ENCODE measurements around the gene F13A1. TPM values are rescaled to one million over a fixed set of nuclear protein-coding genes. Genes with fewer than 3 reads are reported as not detected.

Gene F13A1
- total and polyA plus RNA-seq, 3 experiments from 2014 or later: 0.16 to 0.51 (median 0.42) TPM

DNA sequence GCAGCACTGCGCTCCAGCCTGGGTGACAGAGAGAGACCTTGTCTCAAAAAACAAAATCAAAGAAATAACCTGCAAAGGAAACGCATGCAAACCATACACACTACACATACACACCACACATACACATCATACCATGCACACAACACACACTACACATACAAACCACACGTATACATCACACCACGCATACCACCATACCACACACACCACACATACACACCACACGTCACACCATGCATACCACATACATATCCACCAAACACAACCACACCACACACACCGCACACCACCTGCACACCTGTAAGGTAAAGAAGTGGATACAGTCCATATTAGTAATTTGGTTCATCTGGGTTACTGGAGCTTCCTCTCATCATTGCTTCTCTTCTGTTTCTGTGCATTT lies 32.3 kb upstream of the F13A1 start:
- H3K9me3 ChIP-seq (ENCODE audit: low read length): no peaks in the 10 kb centered on the region
- CTCF ChIA-PET: no interaction called here
- no peaks in the 10 kb centered on the region for H3K4me1 ChIP-seq (ENCODE audit: insufficient read depth, low read length)
- Mint-ChIP-seq H3K36me3 (no peaks in the 10 kb centered on the region), H3K4me3 (no peak overlapping the region), H3K27me3 (peaks cover 7 to 28% of the 10 kb centered on the region in 2 donors), H3K27ac (no peak overlapping the region), H3K9me3 (peaks cover 0 to 2% (median 0%) of the 10 kb centered on the region in 5 donors), H3K4me1 (no peaks in the 10 kb centered on the region)
- POLR2A ChIA-PET: no interaction called here
- H3K36me3 ChIP-seq (ENCODE audit: insufficient read depth, low read length): no peaks in the 10 kb centered on the region
- no peaks in the 10 kb centered on the region for H3K27me3 ChIP-seq (ENCODE audit: insufficient read depth, low read length, poor library complexity, severe bottlenecking)
- DNase-seq: no peak
- no peak overlapping the region for H3K4me3 ChIP-seq (ENCODE audit: low read length)
- no peak overlapping the region for H3K27ac ChIP-seq (ENCODE audit: low read depth, low read length)

DNA sequence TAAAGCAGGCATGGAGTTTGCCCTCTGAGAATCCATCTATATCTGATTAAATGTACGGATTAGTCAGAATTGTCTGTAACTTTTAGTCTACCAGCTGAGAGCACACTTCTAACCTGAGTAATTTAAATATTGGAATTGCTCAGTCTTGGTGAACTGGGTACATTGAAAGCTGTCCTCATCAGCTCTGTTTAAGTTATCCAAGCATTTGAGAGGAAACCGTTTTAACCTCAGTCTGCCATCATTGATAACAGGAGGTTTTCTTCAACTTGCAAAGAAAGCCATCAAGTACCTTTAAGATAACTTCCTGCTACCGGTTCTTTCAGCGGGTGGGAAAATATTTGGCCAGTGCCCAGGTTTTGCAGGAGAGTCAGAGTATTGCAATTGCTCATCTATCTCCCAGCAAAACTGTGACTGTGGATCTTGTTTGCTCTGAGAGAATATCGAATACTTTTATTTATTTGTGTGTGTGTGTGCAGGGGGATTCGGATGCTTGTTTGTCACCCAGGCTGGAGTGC lies 31.1 kb upstream of the F13A1 start:
- Mint-ChIP-seq H3K27me3 (peaks cover 7 to 24% of the 10 kb centered on the region in 2 donors), H3K9me3 (peaks cover 0 to 2% (median 0%) of the 10 kb centered on the region in 5 donors), H3K4me1 (no peaks in the 10 kb centered on the region), H3K27ac (no peak overlapping the region), H3K4me3 (no peak overlapping the region), H3K36me3 (no peaks in the 10 kb centered on the region)
- no peak overlapping the region for H3K27ac ChIP-seq (ENCODE audit: low read depth, low read length)
- H3K36me3 ChIP-seq (ENCODE audit: insufficient read depth, low read length): no peaks in the 10 kb centered on the region
- H3K4me3 ChIP-seq (ENCODE audit: low read length): no peak overlapping the region
- H3K27me3 ChIP-seq (ENCODE audit: insufficient read depth, low read length, poor library complexity, severe bottlenecking): no peaks in the 10 kb centered on the region
- CTCF ChIA-PET: no interaction called here
- no peaks in the 10 kb centered on the region for H3K9me3 ChIP-seq (ENCODE audit: low read length)
- POLR2A ChIA-PET: no interaction called here
- H3K4me1 ChIP-seq (ENCODE audit: insufficient read depth, low read length): no peaks in the 10 kb centered on the region
- no peak for DNase-seq

DNA sequence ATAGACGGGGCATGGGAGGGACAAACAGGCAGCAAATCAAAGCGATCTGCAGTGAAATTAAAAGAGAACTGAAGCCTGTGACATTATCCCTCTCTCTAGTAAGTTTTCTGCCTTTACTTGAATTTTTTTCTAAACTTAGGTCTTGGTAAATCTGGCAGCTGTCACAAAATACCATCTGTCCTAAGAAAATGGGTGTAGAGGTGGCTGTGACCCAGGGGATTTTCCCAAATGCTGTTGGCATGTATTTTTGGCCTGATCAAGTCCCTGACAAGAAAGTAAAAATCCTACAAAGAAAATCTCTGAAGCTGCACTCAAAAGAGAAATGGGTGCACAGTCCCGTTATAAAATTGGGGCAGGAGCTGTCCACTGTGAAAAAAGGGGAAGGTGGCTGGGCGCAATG lies 30.2 kb upstream of the F13A1 start:
- no peaks in the 10 kb centered on the region for H3K4me1 ChIP-seq (ENCODE audit: insufficient read depth, low read length)
- Mint-ChIP-seq H3K27ac (no peak overlapping the region), H3K27me3 (peaks cover 7 to 28% of the 10 kb centered on the region in 2 donors), H3K4me1 (no peaks in the 10 kb centered on the region), H3K9me3 (peaks cover 0 to 2% (median 0%) of the 10 kb centered on the region in 5 donors), H3K36me3 (no peaks in the 10 kb centered on the region), H3K4me3 (no peak overlapping the region)
- H3K27me3 ChIP-seq (ENCODE audit: insufficient read depth, low read length, poor library complexity, severe bottlenecking): no peaks in the 10 kb centered on the region
- H3K36me3 ChIP-seq (ENCODE audit: insufficient read depth, low read length): no peaks in the 10 kb centered on the region
- H3K9me3 ChIP-seq (ENCODE audit: low read length): no peaks in the 10 kb centered on the region
- no peak overlapping the region for H3K27ac ChIP-seq (ENCODE audit: low read depth, low read length)
- ChIA-PET POLR2A (no interaction called here), CTCF (no interaction called here)
- H3K4me3 ChIP-seq (ENCODE audit: low read length): no peak overlapping the region
- no peak for DNase-seq

DNA sequence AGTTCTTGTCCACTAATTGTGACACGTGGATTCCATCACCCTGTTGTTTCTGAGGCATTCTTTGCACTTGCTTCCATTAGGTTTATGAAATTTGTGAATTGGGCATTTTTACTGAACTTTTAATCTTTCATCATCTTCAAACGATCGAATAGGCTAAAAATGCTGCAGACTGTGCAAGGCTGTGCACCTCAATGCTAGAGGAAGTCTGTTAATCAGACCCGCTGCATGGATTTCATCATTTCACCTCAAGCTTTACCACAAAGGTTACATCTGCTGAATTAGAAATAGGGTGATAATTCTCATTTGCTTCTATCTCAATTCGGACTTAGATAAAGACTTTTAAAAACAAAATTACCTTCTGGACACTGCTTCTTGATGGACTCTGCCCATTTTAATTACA lies 27.8 kb upstream of the F13A1 start:
- peaks cover 5 to 34% of the 10 kb centered on the region in 2 donors for H3K27me3 Mint-ChIP-seq
- no peak overlapping the region for H3K4me3 Mint-ChIP-seq
- POLR2A ChIA-PET: no interaction called here
- Histone ChIP-seq H3K9me3 (ENCODE audit: low read length) (no peaks in the 10 kb centered on the region), H3K27ac (ENCODE audit: low read depth, low read length) (no peak overlapping the region), H3K36me3 (ENCODE audit: insufficient read depth, low read length) (no peaks in the 10 kb centered on the region), H3K4me1 (ENCODE audit: insufficient read depth, low read length) (no peaks in the 10 kb centered on the region), H3K4me3 (ENCODE audit: low read length) (no peak overlapping the region), H3K27me3 (ENCODE audit: insufficient read depth, low read length, poor library complexity, severe bottlenecking) (no peaks in the 10 kb centered on the region)
- DNase-seq: no peak
- H3K4me1 Mint-ChIP-seq: no peaks in the 10 kb centered on the region
- CTCF ChIA-PET: no interaction called here
- no peak overlapping the region for H3K27ac Mint-ChIP-seq
- H3K9me3 Mint-ChIP-seq: peaks cover 0 to 2% (median 0%) of the 10 kb centered on the region in 5 donors
- H3K36me3 Mint-ChIP-seq: no peaks in the 10 kb centered on the region

DNA sequence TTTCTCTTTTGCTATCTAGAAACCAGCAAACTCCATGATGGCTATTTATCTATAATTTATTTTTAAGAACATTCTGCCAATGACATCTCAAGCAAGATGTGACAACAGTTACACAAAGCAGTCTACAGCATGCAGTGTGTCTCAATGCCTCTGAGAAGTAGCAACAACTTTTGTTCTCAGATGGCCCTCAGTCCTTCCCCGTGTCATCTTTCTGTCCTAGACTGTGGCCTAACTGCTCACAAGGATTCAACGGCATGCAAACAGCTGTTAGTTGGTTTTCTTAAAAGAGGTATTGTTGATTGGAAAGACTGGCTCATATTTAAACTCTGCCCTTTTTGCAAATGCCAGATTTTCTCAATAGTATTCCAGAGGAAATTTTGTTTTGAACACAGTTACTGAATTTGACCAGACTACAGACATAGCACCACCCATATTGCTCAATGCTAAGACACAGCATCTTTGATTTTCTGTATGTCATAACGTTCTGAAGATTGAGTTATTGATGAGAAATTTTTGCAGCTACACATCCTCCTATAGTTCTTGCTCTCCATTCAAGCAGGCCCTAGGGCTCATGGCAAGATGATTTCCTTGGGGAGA lies 26.1 kb upstream of the F13A1 start:
- ChIA-PET CTCF (no interaction called here), POLR2A (no interaction called here)
- H3K36me3 Mint-ChIP-seq: no peaks in the 10 kb centered on the region
- H3K4me1 ChIP-seq (ENCODE audit: insufficient read depth, low read length): no peaks in the 10 kb centered on the region
- no peaks in the 10 kb centered on the region for H3K9me3 Mint-ChIP-seq
- H3K27ac Mint-ChIP-seq: no peak overlapping the region
- H3K9me3 ChIP-seq (ENCODE audit: low read length): no peaks in the 10 kb centered on the region
- H3K4me3 ChIP-seq (ENCODE audit: low read length): no peak overlapping the region
- H3K27ac ChIP-seq (ENCODE audit: low read depth, low read length): no peak overlapping the region
- H3K36me3 ChIP-seq (ENCODE audit: insufficient read depth, low read length): no peaks in the 10 kb centered on the region
- peaks cover 8 to 39% of the 10 kb centered on the region in 2 donors for H3K27me3 Mint-ChIP-seq
- H3K27me3 ChIP-seq (ENCODE audit: insufficient read depth, low read length, poor library complexity, severe bottlenecking): peaks cover 2% of the 10 kb centered on the region
- H3K4me3 Mint-ChIP-seq: no peak overlapping the region
- no peak for DNase-seq
- no peaks in the 10 kb centered on the region for H3K4me1 Mint-ChIP-seq

DNA sequence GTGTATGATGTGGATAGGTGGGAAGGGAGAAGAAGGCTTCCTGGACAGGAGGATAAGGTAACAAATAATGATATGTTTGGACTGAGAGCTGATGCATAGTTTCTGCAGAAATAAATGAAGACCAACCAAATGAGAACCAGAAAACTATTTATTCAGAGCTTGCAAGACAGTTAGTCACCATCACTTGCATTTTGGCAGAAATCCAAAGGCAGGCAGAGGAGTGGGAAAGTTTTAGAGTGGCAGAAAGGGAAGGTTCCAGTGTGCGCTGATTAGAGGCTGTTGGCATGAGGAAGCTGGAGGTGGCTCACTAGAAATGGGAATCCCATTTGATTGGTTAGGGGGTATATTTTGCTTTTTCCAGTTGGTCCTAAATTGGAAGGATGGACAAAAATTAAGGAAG lies 13.0 kb upstream of the F13A1 start:
- DNase-seq: no peak
- H3K27ac Mint-ChIP-seq: no peak overlapping the region
- H3K4me3 Mint-ChIP-seq: no peak overlapping the region
- ChIA-PET POLR2A (no interaction called here), CTCF (no interaction called here)
- Histone ChIP-seq H3K36me3 (ENCODE audit: insufficient read depth, low read length) (no peaks in the 10 kb centered on the region), H3K27me3 (ENCODE audit: insufficient read depth, low read length, poor library complexity, severe bottlenecking) (no peaks in the 10 kb centered on the region), H3K4me3 (ENCODE audit: low read length) (no peak overlapping the region), H3K4me1 (ENCODE audit: insufficient read depth, low read length) (no peaks in the 10 kb centered on the region), H3K27ac (ENCODE audit: low read depth, low read length) (no peak overlapping the region), H3K9me3 (ENCODE audit: low read length) (no peaks in the 10 kb centered on the region)
- H3K4me1 Mint-ChIP-seq: no peaks in the 10 kb centered on the region
- no peaks in the 10 kb centered on the region for H3K9me3 Mint-ChIP-seq
- H3K36me3 Mint-ChIP-seq: no peaks in the 10 kb centered on the region
- peaks cover 6 to 23% of the 10 kb centered on the region in 2 donors for H3K27me3 Mint-ChIP-seq

DNA sequence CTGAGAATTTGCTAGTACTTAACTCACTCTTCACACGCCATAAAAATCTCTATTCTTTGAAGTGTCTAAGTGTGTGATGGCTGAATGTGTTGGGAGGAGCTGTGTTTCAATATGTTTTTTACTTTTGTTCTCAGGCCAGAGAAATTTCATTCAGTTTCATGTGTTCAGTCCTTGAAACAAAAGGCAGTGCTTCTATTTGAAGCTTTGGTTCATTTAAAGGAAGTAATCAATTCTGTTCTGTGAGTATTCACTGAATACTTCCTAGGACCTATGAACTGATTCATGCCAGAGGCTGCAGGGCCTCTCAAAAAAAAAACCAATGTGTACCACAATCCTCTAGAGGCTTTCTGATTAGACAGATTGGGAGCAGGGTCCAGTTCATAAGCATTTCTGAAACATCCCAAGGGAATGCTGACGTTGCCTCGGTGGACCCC lies 12.4 kb upstream of the F13A1 start:
- Mint-ChIP-seq H3K27ac (no peak overlapping the region), H3K36me3 (no peaks in the 10 kb centered on the region), H3K4me3 (no peak overlapping the region), H3K27me3 (peaks cover 6 to 24% of the 10 kb centered on the region in 2 donors), H3K9me3 (no peaks in the 10 kb centered on the region), H3K4me1 (no peaks in the 10 kb centered on the region)
- no peak overlapping the region for H3K4me3 ChIP-seq (ENCODE audit: low read length)
- H3K4me1 ChIP-seq (ENCODE audit: insufficient read depth, low read length): no peaks in the 10 kb centered on the region
- no peak for DNase-seq
- no peaks in the 10 kb centered on the region for H3K36me3 ChIP-seq (ENCODE audit: insufficient read depth, low read length)
- no peaks in the 10 kb centered on the region for H3K9me3 ChIP-seq (ENCODE audit: low read length)
- no peak overlapping the region for H3K27ac ChIP-seq (ENCODE audit: low read depth, low read length)
- POLR2A ChIA-PET: no interaction called here
- CTCF ChIA-PET: no interaction called here
- no peaks in the 10 kb centered on the region for H3K27me3 ChIP-seq (ENCODE audit: insufficient read depth, low read length, poor library complexity, severe bottlenecking)

DNA sequence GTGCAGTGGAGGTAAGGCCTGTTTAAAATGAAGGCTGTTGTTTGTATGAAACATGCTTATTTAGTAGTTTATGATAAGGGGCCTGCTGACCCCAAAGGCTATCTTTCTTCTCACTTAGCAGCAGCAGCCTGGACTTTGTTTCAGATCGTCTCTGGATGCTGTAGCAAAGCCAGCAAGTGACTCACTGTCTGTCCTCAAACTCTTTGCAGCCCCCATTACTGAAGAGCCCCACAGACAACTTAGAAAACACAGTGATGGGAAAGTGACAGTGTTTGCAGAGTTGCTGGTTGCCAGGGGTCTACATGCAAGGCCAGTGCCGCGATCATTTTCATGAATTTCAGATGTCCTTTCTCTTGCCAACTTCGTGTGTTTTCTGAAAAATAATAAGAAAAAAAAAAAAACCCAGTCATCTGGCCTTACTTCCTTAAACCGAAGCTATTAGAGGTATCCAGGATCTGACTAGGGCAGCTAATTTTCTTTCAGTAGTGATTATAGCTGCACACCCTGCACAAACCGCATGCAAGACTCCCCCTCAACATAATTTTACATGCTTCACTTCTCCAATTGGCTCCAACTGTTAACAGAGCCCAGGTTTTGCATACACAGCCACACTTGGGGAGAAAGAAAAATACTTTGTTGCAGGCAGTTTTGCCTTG lies 11.6 kb upstream of the F13A1 start:
- ChIA-PET CTCF (no interaction called here), POLR2A (no interaction called here)
- Histone ChIP-seq H3K9me3 (ENCODE audit: low read length) (no peaks in the 10 kb centered on the region), H3K4me3 (ENCODE audit: low read length) (no peak overlapping the region), H3K36me3 (ENCODE audit: insufficient read depth, low read length) (no peaks in the 10 kb centered on the region), H3K27ac (ENCODE audit: low read depth, low read length) (no peak overlapping the region), H3K27me3 (ENCODE audit: insufficient read depth, low read length, poor library complexity, severe bottlenecking) (no peaks in the 10 kb centered on the region), H3K4me1 (ENCODE audit: insufficient read depth, low read length) (no peaks in the 10 kb centered on the region)
- Mint-ChIP-seq H3K36me3 (no peaks in the 10 kb centered on the region), H3K27me3 (peaks cover 6 to 25% of the 10 kb centered on the region in 2 donors), H3K9me3 (no peaks in the 10 kb centered on the region), H3K4me1 (no peaks in the 10 kb centered on the region), H3K4me3 (no peak overlapping the region), H3K27ac (no peak overlapping the region)
- DNase-seq: no peak
